Stomach (tissue), 9 donors: ENCODE measurements around the gene LGALS9. TPM values are rescaled to one million over a fixed set of nuclear protein-coding genes. Genes with fewer than 3 reads are reported as not detected.
"Not testable (repeated sequence)": the region's sequence is repeated elsewhere in the genome, so short reads cannot be mapped to it uniquely, and the experiment has no call there.

ENCODE experiments used
- DNase-seq, 2 donors: peaks; one replicate each; pipeline versions ENCODE4 v3.0.0 to v3.0.0-alpha.2; 2013 to 2019
- H3K27ac ChIP-seq, 5 donors: fragments of 200-600 bp in 4 of 5; sonication (generic) in 4 of 5; one replicate each; pipeline ENCODE4 v1.5.1; 2013 to 2019; ENCODE audit warnings: mild to moderate bottlenecking in 1 of 5, moderate library complexity in 1 of 5
- H3K27me3 ChIP-seq, 3 donors: fragments of 200-600 bp; sonication (generic); one replicate each; pipeline ENCODE4 v1.5.1; 2017 to 2019; ENCODE audit warnings: mixed run types in 1 of 3
- H3K36me3 ChIP-seq, 4 donors: fragments of 200-600 bp; sonication (generic); 1 replicate in 3 of 4; 2 replicates in 1 of 4; pipeline ENCODE4 v1.5.1; 2016 to 2019
- H3K4me1 ChIP-seq, 4 donors: fragments of 200-600 bp; sonication (generic); one replicate each; pipeline ENCODE4 v1.5.1; 2016 to 2019
- H3K4me3 ChIP-seq, 4 donors: fragments of 200-600 bp; sonication (generic) in 3 of 4; one replicate each; pipeline ENCODE4 v1.5.1; 2016 to 2019; ENCODE audit warnings: mild to moderate bottlenecking in 1 of 4
- H3K9me3 ChIP-seq, 4 donors: fragments of 200-600 bp; sonication (generic); one replicate each; pipeline ENCODE4 v1.5.1; 2016 to 2019
- CTCF ChIP-seq, 7 experiments: fragments of 450-650 bp in 4 of 7; fragments of 200-600 bp in 3 of 7; sonication (generic) in 3 of 7; IDR thresholded peaks; one replicate each; pipeline ENCODE4 v1.5.1; 2016 to 2019; ENCODE audit warnings: antibody characterized with exemption in 7 of 7, control low read depth in 2 of 7, mild to moderate bottlenecking in 1 of 7
- EP300 ChIP-seq: sonication (generic); formaldehyde crosslinking; IDR thresholded peaks from one replicate; pipeline ENCODE4 v1.6.1; 2017; ENCODE audit warnings: antibody characterized with exemption
- POLR2A ChIP-seq, 4 donors: fragments of 450-650 bp; IDR thresholded peaks; one replicate each; pipeline ENCODE4 v1.6.1; 2016; ENCODE audit warnings: antibody characterized with exemption in 4 of 4, control low read depth in 2 of 4, mild to moderate bottlenecking in 1 of 4, moderate library complexity in 1 of 4
- POLR2AphosphoS5 ChIP-seq, 3 donors: sonication (generic); formaldehyde crosslinking; IDR thresholded peaks; one replicate each; pipeline ENCODE4 v1.6.1; 2016; ENCODE audit warnings: antibody characterized with exemption in 3 of 3
- WGBS, 5 donors: extraction: QIAGEN DNeasy Blood & Tissue Kit in 3 of 5; methylation state at CpG; one replicate each; pipeline versions ENCODE4 v1.1.5 to v1.1.7; 2013 to 2018; 5-methylcytosine and 5-hydroxymethylcytosine counted together
- intact Hi-C: fragments of 100-400 bp; cut with DNase I; formaldehyde crosslinking; loops from one replicate; pipeline ENCODE4 v1.15.1; 2023; ENCODE audit warnings: low total_unique reads
- polyA plus RNA-seq, 3 donors: library from polyadenylated mRNA; stranded (reverse); fragments of 200-250 nt; gene quantifications; one replicate each; pipeline ENCODE4 v1.2.3, GENCODE V29; 2013
- total RNA-seq, 5 donors: library from RNA; depleted of rRNA; stranded (reverse); fragments of >200 nt; gene quantifications; one replicate each; pipeline versions ENCODE4 v1.1.0 to v1.2.3, GENCODE V29; 2014 to 2016
- donor health status: healthy with polysubstance abuse.
- donor health status: Bipolar disorder and iron deficiency.
- donor health status: healthy.

The LGALS9 gene
- total and polyA plus RNA-seq, 8 donors = 54.0 to 341 (median 97.7) TPM

- TF ChIP-seq POLR2A (IDR thresholded peaks at IDR 0.05) (no peak), CTCF (IDR thresholded peaks at IDR 0.05) (no peak), POLR2AphosphoS5 (IDR thresholded peaks at IDR 0.05) (no peak), EP300 (no peak)
- DNase-seq = no peak
- Histone ChIP-seq H3K4me3 (no peak overlapping the region), H3K36me3 (peaks cover 0 to 59% (median 42%) of the 10 kb centered on the region in 4 donors), H3K27ac (no peak overlapping the region), H3K27me3 (no peaks in the 10 kb centered on the region), H3K9me3 (no peaks in the 10 kb centered on the region), H3K4me1 (peaks cover 0 to 27% (median 8%) of the 10 kb centered on the region in 4 donors)
- 66 to 84% (median 74%) methylated on average over 4 of the region's 4 CpGs for WGBS, 5 donors
- intact Hi-C loops = no loop called here
These were observed 9.8 kb downstream of the LGALS9 start for GRCh38 chr17:27640790-27641189.

DNA sequence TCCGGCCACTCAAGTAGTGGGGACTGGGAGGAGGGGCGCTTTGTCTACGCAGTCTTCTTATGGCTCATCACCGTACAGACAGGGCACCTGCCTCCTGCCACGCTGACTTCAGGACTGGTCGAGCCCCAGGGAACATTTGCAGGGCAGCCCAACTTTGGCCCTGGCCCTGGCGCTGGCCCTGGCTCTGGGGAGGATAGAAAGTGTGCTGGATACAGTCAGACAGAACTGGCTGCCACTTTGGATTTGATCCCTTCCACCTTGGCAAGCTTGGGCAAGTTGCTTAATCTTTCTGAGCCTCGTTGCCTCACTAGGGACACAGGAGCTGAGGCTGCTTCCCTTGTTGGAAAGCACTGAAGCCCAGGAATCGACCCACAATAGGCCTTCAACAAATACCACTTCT is 13.6 kb downstream of the LGALS9 start:
- Histone ChIP-seq H3K27ac (peak overlapping the region in 1 of 5 donors; percentile 34), H3K4me1 (peaks cover 0 to 31% (median 20%) of the 10 kb centered on the region in 4 donors), H3K27me3 (no peaks in the 10 kb centered on the region), H3K9me3 (no peaks in the 10 kb centered on the region), H3K36me3 (peaks cover 0 to 69% (median 45%) of the 10 kb centered on the region in 4 donors), H3K4me3 (no peak overlapping the region)
- intact Hi-C loops = no loop called here
- no peak for TF ChIP-seq EP300
- no peak for TF ChIP-seq CTCF (IDR thresholded peaks at IDR 0.05)
- TF ChIP-seq POLR2AphosphoS5 (IDR thresholded peaks at IDR 0.05) = no peak
- no peak for TF ChIP-seq POLR2A (IDR thresholded peaks at IDR 0.05)
- 65 to 82% (median 77%) methylated on average over 9 of the region's 9 CpGs for WGBS, 5 donors
- no peak for DNase-seq

DNA sequence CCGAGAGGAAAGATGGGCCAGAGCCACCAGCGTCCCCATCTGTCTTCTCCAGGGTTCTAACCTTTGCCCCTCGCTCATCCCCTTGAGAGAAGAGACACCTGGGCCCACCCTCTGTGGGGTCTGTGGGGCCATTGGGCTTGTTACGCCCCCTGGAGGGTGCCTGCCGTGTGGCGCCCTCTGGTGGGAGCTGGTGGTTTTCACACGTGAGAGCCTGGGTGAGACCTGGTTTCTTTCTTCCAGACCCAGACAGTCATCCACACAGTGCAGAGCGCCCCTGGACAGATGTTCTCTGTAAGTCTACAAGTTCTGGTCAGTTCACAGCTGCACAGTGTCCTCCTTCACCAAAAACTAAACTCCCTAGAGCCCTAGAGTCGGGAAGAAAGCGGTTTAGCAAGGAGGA is 14.6 kb downstream of the LGALS9 start:
- H3K4me3 ChIP-seq, DNase-seq, H3K9me3 ChIP-seq, H3K27ac ChIP-seq, H3K27me3 ChIP-seq, intact Hi-C loops: not testable (repeated sequence)
- 63 to 89% (median 78%) methylated on average over 2 to 3 of the region's 10 CpGs for WGBS, 5 donors
- H3K36me3 ChIP-seq = peaks cover 0 to 58% (median 34%) of the 10 kb centered on the region in 4 donors
- peaks cover 0 to 33% (median 24%) of the 10 kb centered on the region in 4 donors for H3K4me1 ChIP-seq

DNA sequence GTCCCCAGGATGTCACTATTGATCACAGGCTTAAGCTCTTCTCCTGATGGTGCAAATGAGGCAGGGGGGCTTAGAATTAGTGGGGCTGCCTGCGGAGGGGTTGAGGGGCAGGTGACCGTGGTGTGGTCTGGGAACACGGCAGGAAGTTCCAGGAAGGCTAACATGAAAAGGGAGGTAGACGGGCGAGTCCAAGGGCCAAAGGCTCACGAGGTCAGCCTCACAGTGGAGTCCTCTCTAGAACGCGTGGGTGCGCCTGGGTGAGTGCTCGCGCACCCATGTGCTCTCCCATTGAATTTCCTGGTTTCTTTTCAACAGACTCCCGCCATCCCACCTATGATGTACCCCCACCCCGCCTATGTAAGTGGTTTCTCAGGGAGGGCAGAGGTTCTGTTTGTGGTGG is 15.2 kb downstream of the LGALS9 start:
- intact Hi-C loops = no loop called here
- no peak for DNase-seq
- 90 to 95% (median 92%) methylated on average over 13 of the region's 13 CpGs for WGBS, 5 donors
- no peak overlapping the region for H3K4me3 ChIP-seq
- H3K9me3 ChIP-seq = no peaks in the 10 kb centered on the region
- peaks cover 0 to 31% (median 24%) of the 10 kb centered on the region in 4 donors for H3K4me1 ChIP-seq
- TF ChIP-seq CTCF (IDR thresholded peaks at IDR 0.05) (no peak), POLR2A (IDR thresholded peaks at IDR 0.05) (no peak), POLR2AphosphoS5 (IDR thresholded peaks at IDR 0.05) (no peak), EP300 (no peak)
- peaks cover 0 to 52% (median 28%) of the 10 kb centered on the region in 4 donors for H3K36me3 ChIP-seq
- peak overlapping the region in 1 of 5 donors; percentile 3 for H3K27ac ChIP-seq
- no peaks in the 10 kb centered on the region for H3K27me3 ChIP-seq

DNA sequence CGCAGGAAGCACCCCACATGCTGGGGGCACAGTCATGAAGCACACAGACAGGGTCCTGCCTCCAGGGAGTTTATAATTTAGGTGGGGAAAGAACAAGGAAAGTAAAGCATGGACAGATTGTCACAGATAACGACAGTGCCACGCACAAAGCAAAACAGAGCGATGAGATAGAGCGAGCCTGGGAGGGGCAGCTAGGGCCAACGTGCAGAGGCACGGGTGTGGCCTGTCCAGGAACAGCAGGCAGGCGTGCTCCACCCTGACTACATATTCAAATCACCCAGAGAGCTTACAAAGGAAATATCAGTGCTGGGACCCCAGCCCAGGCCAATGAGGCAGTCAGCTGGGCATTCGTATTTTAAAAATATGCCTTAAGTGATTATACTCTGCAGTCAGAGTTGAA is 16.8 kb downstream of the LGALS9 start:
- Histone ChIP-seq H3K27me3 (no peaks in the 10 kb centered on the region), H3K4me3 (no peak overlapping the region), H3K36me3 (peaks cover 0 to 40% (median 19%) of the 10 kb centered on the region in 4 donors), H3K4me1 (peaks cover 0 to 31% (median 24%) of the 10 kb centered on the region in 4 donors), H3K9me3 (no peaks in the 10 kb centered on the region), H3K27ac (peak overlapping the region; percentile 23 to 60 (median 51))
- peak in 1 of 3 donors; percentile 21 for TF ChIP-seq POLR2AphosphoS5 (IDR thresholded peaks at IDR 0.05)
- no peak for TF ChIP-seq EP300
- WGBS, 5 donors = 34 to 56% (median 38%) methylated on average over 9 of the region's 9 CpGs
- intact Hi-C loops = no loop called here
- peak; percentile 57 to 85 for DNase-seq

- DNase-seq, H3K4me3 ChIP-seq, H3K9me3 ChIP-seq, intact Hi-C loops, H3K27me3 ChIP-seq: not testable (repeated sequence)
- 20 to 72% (median 69%) methylated on average over 1 to 5 of the region's 5 CpGs for WGBS, 5 donors
- Histone ChIP-seq H3K4me1 (peaks cover 0 to 27% (median 24%) of the 10 kb centered on the region in 4 donors), H3K36me3 (peaks cover 0 to 29% (median 13%) of the 10 kb centered on the region in 4 donors), H3K27ac (peak overlapping the region in 2 of 5 donors; percentile 18 to 53)
These were observed 18.2 kb downstream of the LGALS9 start for GRCh38 chr17:27649111-27649571.
